ENCODE results near the gene ONECUT3.
"Not testable (repeated sequence)": the region's sequence is repeated elsewhere in the genome, so short reads cannot be mapped to it uniquely, and the experiment has no call there.

The ONECUT3 gene

DNA sequence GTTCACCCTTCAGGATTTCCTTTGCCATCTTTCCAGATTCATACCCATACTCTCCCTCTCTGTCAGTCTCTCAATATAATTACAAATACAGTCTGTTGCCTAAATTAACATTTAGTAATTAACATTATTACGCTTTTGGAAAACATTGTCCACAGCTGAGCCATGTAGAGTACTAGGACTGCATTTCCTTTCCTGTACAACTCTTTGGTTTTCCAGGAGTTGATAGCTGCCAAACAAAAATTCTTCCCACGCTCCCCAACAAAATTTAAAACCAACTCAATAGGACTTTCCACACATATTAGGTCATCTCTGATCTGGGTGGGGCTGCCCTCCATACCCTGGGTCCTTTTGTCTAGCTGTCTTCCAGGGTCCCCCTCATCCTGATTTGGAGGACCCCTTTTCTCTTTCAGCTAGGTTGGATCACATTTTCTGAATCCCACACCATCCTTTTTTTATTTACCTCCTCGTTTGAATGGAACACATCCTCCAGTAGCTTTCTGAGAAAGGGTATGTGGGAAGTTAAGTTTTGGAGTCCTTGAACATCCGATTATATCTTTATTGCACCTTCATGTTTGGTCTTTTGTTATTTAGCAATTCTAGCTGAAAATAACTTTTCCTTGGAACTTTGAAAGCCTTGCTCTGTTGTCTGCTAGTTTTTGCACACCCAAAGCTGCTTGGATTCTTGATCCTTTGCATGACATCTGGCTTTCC lies 17.7 kb downstream of the ONECUT3 start:
- DNase-seq: no peak

DNA sequence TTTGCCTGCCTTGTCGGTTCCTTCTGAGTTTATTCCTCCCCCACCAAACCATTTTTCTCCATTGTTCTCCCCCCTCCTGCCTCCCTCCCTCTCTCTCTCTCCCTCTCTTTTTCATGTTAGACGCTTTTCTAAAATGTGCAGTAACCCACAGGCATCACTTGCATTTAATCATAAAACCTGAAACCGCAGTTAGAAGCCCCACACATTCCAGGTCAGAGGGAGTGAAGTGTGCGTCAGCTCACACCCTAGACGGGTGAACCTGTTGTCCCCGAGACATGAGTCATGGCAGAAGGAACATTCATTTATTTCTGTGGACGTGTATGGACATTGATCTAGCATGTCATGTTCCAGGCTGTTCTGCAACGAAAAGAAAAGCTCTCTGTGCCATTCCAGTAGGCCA lies 19.9 kb downstream of the ONECUT3 start:
- DNase-seq: no peak

DNA sequence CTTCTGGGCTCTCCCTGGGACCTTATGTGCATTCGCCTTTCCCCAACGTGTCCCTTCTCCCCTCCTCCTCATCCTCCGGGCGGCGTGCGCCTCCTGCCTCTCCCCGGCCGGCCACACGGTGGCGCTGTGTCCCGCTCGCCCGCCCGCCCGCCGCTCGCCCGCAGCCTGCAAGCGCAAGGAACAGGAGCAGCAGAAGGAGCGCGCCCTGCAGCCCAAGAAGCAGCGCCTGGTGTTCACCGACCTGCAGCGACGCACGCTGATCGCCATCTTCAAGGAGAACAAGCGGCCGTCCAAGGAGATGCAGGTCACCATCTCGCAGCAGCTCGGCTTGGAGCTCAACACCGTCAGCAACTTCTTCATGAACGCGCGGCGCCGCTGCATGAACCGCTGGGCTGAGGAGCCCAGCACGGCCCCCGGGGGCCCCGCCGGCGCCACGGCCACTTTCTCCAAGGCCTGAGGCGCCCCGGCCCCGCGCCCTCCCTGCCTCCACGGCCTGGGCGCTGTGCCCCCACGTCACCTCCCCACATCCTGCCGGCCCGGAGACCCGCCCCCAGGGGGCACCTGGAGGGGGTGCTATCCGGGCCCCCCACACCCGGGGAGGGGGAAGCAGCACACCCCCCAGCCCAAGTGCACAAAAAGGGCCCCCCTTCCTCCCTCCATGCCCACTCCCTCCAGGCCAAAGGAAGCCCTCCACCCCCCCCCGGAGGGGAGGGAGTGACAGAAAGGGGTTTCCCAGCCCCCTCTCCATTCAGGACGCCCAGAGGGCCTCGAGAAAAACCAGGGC lies 21.9 kb downstream of the ONECUT3 start:
- DNase-seq: no peak

DNA sequence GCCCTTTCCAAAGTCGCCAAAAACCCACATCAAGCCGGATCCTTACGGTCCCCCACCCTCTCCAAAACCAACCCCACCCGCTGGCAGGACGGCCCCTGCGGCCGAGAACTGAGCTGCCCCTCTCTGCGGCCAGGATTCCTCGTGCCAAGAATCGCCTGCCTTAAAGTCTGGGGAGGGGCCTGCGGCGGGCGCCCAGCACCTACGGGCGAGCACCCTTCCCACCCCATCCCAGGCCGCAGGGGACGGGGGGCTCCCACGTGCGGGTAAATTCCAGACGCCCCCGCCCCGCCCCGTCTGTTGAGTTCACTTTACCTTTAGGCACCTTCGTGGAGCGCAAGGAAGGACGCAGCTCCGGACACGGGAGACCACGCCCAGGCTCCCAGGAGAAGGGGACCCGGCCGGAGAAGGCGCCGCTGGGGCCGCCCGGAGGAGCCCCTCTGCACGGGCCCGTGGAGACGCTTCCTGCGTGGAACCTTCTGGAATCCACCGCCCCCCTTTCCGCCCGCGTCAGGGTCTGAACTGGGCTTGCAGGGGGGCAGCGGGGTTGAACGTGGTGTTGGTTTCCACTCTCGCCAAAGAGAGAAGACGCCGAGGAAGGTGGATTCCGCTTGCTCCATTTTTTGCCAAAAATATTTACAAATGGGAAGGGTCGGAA lies 22.8 kb downstream of the ONECUT3 start:
- DNase-seq: no peak

DNA sequence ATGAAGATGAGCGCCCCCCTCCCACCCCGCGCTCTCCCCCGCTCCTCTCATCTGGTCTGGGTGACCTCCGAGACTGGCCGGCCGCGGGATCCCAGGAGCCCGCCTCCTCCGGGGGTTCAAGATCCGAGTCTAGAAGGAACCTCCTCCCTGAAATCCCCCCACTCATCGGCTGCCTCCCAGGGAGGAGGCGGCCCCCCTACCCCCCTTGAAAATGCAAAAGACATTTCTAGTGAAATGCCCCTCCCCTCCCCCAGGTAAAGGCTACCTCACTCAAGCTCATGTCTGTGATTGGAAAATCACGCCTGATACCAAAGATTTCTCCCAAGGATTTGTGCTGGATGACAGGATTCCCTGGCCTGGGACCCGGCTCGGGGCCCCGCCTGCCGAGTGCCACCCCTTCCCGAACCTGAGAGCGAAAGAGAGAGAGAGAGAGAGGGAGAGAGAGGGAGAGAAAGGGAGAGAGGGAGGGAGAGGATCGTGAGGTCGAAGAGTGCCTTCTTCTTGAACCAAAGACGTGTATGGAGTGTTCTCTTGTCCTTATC lies 23.4 kb downstream of the ONECUT3 start:
- no peak for DNase-seq

DNA sequence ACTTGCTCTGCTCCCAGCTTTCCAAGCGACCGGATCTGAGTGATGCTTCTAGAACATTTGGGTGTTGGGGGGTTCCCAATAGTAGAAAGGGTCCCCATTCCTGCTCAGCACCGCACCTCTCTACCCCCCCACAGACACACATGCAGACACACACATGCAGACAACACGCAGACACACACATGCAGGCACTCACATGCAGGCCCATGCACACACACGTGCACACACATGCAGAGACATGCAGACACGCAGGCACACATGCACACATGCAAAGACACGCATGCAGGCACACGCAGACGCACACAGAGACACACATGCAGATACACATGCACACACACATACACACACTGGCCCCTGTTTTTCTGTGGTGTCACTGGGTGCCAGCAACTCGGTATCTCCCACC lies 23.8 kb downstream of the ONECUT3 start:
- DNase-seq: no peak

DNA sequence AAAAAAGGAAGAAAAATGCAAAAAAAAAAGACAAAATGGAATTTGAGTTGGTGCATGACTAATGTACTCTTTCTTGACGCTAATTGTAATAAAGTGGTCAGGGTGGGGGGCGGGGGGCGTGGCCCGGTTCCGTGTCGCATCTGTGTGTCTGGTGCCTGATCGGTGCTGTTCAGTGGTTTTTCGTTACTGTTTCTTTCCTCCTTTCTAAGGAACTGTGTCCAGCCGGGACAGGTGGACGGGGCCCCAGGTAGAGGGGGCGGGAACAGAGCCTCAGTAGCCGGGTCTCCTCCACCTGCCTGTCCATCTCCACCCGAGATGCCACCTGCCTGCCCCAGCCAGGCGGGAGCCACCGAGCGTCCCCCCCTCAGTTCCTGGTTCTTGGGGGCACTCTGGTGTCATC lies 26.3 kb downstream of the ONECUT3 start:
- no peak for DNase-seq

DNA sequence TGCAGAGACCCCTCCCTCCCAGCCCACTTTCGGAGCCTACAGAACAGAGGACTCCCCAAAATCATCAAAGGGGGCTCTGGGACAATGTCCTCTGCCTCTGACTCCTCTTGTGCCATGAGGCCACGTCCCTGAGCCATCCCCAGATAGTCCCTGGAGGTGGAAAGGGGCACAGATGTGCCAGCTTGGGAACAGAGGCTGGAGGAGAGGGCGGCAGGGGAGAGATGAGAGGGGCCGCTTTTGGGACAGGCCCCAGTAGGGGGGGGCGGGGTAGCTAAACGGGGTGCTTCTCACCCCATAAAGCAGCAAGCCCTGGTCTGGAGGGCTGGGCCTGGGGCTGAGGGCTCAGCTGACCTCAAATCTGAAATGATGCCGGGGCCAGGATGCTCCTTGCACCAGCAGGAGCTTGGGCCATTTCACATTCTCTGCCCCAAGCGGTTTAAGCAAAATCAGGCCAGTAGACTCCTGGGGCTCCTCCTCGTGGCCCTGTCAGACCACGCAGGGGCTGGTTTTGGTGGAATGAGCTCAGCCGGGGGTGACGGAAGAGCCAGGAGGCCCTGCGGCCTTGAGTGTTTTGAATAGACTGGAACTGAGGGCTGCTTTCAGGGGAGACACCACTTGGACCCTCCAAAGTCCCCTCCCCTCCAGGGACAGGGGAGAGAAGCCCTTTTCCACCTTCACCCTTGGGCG lies 27.1 kb downstream of the ONECUT3 start:
- no peak for DNase-seq

DNA sequence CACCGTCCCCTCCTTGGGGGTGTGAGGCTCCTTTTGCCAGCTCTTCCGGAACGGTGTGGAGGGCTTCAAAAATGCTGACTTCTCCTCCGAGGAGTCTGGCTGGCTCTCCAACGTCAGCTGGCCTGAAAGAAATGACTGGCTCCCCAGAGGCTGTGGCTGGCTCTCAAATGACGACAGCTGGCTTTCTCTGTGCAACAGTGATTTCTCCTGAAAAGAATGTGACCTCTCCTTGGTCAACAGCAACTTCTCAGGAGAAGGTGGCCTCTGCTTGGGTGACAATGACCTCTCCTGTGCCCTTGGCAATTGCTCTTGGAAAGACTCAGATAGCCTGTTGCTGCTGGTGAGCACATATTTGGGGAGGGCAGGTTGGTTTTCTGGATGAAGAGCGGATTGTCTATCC lies 29.2 kb downstream of the ONECUT3 start:
- no peak for DNase-seq

DNA sequence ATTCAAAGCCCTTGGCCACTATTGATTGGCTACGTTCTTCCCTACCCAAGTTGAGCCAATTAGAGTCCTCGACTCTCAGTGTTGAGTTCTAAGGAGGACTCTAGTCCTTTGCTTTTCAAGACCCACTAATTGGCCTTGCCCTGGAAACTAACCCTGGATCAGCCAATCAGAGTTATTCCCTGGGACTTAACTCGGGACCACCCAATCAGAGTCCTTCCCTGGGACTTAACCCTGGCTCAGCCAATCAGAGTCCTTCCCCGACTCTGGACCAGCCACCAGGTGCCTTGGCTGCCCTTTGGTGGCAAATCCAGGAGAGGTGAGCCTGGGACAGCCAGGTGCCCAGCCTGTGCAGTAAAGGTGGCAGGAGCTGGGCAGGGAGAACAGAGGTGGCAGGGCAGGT lies 30.0 kb downstream of the ONECUT3 start:
- no peak for DNase-seq

DNA sequence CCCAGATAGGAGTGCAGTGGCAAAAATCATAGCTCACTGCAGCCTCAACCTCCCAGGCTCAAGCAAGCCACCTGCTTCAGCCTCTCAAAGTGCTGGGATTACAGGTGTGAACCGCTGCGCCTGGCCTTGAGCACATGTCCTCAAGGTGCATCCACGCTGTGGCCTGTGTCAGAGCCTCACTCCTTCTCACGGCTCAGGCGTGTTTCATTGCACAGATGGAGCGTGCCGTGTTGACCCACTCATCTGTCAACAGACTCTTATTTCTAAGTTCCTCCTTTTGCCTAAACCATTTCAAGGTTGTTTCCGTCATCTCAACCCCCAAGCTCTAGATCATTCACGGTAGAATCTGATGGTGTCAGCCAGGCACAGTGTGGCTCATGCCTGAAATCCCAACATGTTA lies 30.6 kb downstream of the ONECUT3 start:
- no peak for DNase-seq

DNA sequence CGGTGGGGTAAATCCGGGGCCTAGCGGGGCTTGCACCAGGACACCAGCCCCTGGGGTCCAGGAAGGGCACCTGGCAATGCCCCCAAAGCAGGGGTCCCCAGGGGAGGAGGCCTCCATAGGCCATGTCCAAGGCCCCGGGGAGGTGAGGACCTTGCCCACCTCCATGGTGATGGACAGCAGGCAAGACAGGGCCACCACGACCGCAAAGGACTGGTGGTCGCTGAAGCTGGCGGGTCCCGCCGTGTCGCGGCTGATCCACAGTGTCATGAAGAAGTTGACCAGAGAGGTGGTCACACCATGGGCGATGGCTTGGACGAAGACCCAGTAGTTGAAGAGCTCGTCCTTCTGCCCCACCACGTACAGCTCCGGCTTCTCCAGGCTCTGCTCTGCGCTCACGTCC lies 32.0 kb downstream of the ONECUT3 start:
- DNase-seq: no peak

DNA sequence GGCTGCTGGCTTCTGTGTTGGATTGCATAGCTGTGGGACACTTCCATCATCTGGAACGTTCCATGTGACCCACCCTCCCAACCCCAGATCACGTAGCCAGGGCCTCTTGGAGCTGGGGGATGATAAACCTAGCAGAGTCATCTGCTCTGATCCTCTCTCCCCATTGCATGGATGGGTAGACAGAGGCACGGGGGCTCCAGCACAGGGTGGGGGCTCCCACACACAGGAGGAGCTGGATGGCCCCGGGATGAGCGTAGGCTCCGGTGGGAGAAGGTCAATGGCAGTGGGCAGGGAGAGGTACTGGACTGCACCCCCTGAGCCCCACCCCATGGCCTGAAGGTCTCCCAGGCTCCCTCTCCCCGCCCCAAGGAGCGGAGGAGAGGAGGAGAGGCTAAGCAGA lies 33.4 kb downstream of the ONECUT3 start:
- no peak for DNase-seq

DNA sequence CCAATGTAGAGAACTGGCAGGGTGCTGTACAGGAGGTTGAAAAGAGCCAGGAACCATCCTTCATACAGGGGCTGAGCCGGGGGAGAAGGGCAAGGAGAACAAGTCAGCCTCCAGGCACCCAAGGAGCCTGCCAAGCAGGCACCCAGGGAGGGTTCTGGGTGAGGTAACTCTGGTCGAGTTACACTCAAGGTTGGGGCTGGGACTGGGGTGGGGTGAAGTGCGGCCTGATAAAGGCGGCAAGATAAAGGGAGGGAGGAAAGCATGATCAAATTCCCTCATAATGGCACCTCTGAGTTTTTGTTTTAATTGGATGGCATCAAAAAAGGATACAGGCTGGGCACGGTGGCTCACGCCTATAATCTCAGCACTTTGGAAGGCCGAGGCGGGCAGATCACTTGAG lies 33.8 kb downstream of the ONECUT3 start:
- no peak for DNase-seq

DNA sequence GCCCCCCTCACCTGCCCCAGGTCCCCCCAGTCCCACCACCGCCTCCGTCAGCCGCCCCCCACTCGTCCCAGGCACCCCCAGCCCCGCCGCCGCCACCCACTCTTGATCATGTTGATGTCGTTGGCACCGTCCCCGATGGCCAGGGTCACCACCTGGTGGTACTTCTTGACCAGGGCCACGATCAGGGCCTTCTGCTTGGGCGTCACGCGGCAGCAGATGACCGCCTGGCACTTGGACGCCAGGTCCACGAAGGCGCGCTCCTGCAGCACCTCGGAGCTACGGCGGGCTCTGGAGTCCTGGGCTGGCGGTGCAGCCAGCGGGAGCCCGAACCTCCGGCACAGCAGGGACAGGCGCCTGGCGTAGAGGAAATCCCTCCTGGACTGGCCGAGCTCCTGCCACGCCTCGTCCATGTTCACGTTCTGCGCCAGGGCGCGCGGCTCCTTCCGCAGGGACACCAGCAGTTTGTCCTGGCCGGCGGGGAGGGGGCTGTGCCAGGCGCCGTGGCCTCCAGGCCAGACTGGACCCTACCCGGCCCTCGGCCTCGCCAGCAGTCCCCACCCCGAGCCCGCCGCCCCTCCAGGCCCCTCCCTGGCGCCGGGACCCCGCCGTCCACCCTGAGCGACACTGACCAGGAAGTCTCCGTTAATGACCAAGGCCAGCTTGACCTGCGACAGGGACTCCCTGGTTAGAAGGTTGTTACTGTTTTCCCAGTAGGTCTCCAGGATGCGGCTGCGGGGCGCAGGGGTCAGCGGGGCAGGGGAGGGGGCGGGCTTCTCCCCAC lies 36.1 kb downstream of the ONECUT3 start:
- DNase-seq: no peak

DNA sequence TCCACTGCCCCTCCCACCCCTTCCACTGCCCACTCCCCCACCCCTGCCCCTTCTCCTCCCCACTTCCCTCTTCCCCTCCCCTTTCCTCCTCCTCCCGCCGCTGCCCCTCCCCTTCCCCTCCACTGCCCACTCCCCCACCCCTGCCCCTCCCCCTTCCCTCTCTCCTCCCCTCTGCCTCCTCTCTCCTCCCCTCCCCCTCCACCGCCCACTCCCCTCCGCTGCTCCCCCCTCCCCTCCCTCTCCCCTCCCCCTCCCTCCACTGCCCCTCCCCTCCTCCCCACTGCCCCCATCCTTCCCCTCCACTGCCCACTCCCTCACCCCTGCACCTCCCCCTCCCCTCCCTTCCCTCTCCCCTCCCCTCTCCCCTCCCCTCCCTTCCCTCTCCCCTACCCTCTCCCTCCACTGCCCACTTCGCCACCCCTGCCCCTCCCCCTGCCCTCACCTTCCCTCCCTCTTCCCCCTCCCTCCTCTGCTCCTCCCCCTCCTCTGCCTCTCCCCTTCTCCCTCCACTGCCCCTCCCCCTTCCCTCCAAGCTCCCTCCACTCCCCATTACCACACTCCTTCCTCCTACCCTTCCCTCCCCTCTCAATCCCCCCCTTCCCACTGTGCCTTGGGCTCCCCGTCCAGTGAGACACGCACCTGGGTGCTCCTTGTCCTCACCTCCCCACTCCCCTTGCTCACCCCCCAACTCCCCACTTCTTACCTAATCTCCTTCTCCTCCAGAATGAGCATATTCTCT lies 36.9 kb downstream of the ONECUT3 start:
- no peak for DNase-seq

DNA sequence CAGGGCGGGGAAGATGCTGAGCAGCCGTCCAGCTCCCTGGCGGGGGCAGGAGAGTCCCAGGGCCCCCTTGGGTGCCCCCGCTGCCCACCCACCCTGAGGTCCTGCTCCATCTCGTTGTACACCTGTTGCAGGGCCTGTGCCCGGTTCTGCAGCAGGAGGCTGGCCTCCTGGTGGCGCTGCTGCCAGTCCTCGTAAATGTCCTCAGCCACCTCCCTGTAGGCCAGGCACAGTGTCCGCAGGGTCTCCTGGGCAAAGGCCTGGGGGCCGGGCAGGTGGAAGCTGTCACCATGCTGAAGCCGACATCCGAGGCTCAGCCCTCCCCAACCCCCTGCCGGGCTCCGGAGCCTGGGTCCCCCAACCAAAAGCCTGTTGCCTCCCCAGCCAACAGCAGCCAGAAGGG lies 38.6 kb downstream of the ONECUT3 start:
- DNase-seq: no peak

DNA sequence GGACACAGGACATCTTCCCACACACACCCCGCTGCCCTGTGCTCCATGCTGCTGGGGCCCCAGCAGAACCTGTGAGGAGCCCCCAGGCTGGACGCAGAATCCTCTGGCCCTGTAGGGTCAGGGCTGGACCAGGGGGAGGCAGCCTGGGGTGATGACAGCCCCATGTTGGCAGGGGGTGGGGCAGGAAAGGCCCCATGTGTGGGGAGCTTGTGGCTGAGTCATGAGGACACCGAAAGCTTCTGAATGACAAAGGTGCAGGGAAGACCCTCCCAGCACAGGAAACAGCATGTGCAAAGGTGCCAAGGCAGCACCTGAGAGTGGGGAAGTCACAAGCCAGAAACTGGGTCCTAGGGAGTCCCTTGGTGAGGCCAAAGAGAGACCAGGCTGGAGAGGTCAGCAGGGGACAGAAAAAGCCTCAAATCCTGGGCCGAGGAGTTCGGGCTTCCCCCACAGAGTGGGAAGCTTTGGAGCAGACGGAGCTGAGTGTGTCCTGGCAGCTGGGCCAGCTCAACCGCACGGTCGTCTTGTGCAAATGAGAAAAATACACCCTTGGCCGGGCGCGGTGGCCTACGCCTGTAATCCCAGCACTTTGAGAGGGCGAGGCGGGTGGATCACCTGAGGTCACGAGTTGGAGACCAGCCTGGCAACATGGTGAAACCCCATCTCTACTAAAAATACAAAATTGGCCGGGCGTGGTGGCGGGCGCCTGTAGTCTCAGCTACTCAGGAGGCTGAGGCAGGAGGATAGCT lies 41.3 kb downstream of the ONECUT3 start:
- DNase-seq: no peak

DNA sequence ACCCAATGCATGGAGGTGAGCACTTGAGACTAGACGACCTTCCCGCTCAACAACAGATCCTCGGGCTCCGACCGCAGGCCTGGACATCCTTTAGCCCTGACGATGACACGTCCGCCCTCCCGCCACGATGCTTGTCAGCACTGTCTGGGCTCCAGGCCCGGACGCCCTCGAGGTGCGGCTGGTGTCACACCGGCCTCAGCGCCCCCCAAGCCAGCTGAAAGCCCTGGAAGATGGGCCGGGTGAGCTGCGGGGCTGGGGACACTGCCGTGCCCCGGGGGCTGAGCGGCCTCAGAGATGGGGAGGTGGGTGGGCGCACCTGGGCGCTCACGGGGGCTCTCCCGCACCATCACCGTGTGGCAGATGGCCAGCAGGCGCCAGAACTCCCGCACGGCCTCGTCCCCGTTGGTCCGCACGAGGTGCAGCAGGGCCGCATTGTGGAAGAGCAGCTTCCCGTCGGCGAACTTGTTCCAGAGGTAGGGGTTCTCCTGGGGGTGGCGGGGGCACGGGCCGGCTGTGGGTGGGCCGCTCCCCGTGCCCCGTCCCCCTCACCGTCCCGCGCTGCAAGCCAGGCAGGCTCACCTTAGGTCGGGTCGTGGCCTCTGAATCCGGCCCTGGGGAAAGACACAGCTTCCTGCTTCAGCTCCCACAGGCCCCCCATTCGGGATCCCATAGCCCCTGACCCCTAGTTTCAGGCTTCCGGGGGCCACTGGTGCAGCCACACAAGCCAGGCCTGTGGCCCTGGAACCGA lies 43.3 kb downstream of the ONECUT3 start:
- no peak for DNase-seq

DNA sequence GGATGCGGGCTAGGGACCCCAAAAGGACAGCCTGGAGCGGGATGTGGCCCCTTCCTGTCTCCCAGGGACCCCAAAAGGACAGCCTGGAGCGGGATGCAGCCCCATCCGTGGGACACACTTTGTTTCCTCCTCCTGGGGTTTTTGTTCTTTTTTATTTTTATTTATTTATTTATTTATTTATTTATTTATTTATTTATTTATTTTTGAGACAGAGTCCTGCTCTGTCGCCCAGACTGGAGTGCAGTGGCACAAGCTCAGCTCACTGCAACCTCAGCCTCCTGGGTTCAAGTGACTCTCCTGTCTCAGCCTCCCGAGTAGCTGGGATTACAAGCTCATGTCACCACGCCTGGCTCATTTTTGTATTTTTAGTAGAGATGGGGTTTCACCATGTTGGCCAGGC lies 44.0 kb downstream of the ONECUT3 start:
- not testable (repeated sequence) for DNase-seq

Data from central memory CD4-positive, alpha-beta T cell (primary cell).